Esophagus squamous epithelium (tissue), 4 donors: ENCODE data around the gene PNMA5.

Source experiments
- POLR2A ChIP-seq, 4 donors: fragments of 450-650 bp; IDR thresholded peaks; one replicate each; pipeline ENCODE4 v1.6.1; 2017; ENCODE audit warnings: antibody characterized with exemption in 4 of 4, mild to moderate bottlenecking in 4 of 4, moderate library complexity in 3 of 4
- TF ChIP-seq, protein P1 (sequence below), 6 experiments: fragments of 450-650 bp in 4 of 6; fragments of 200-600 bp in 2 of 6; sonication (generic) in 2 of 6; IDR thresholded peaks; one replicate each; pipeline ENCODE4 v1.5.1; 2016 to 2019; ENCODE audit warnings: antibody characterized with exemption in 6 of 6, mild to moderate bottlenecking in 4 of 6, moderate library complexity in 4 of 6

DNA sequence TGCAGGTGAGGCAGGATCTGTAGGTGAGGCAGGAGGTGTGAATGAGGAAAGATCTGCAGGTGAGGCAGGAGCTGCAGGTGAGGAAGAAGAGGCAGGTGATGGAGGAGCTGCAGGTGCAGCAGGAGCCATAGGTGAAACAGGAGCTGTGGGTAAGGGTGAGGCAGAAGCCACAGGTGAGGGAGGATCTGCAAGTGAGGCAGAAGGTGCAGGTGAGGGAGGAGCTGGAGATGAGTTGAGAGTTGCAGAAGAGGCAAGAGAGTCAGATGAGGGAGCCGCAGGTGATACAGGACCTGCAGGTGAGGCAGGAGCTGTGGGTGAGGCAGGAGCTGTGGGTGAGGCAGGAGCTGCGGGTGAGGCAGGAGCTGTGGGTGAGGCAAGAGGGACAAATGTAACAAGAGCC lies 35.2 kb upstream of the PNMA5 start:
- TF ChIP-seq, protein P1, sequence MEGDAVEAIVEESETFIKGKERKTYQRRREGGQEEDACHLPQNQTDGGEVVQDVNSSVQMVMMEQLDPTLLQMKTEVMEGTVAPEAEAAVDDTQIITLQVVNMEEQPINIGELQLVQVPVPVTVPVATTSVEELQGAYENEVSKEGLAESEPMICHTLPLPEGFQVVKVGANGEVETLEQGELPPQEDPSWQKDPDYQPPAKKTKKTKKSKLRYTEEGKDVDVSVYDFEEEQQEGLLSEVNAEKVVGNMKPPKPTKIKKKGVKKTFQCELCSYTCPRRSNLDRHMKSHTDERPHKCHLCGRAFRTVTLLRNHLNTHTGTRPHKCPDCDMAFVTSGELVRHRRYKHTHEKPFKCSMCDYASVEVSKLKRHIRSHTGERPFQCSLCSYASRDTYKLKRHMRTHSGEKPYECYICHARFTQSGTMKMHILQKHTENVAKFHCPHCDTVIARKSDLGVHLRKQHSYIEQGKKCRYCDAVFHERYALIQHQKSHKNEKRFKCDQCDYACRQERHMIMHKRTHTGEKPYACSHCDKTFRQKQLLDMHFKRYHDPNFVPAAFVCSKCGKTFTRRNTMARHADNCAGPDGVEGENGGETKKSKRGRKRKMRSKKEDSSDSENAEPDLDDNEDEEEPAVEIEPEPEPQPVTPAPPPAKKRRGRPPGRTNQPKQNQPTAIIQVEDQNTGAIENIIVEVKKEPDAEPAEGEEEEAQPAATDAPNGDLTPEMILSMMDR (IDR thresholded peaks at IDR 0.05), result no peak
- no peak for TF ChIP-seq POLR2A (IDR thresholded peaks at IDR 0.05)
